8988T (cell line): ENCODE measurements around the gene TOM1L2.

Experiments
- DNase-seq: peaks from one replicate; pipeline ENCODE4 v3.0.0; 2011

Gene TOM1L2

GRCh38 chr17:17892731-17893130 is 79.5 kb downstream of the TOM1L2 start:
- DNase-seq, result no peak

- no peak for DNase-seq
These were observed 80.2 kb downstream of the TOM1L2 start for GRCh38 chr17:17892009-17892408.

- DNase-seq, result peak; percentile 76
These were observed 81.1 kb downstream of the TOM1L2 start for GRCh38 chr17:17890773-17891759.

- DNase-seq, result no peak
These were observed 82.3 kb downstream of the TOM1L2 start for GRCh38 chr17:17889922-17890321.

GRCh38 chr17:17888821-17889220 is 83.4 kb downstream of the TOM1L2 start:
- peak; percentile 39 for DNase-seq

GRCh38 chr17:17888371-17888770 is 83.8 kb downstream of the TOM1L2 start:
- DNase-seq, result no peak

- no peak for DNase-seq
These were observed 84.4 kb downstream of the TOM1L2 start for GRCh38 chr17:17887752-17888304.

GRCh38 chr17:17886726-17887125 is 85.5 kb downstream of the TOM1L2 start:
- DNase-seq, result no peak

- DNase-seq, result no peak
These were observed 86.0 kb downstream of the TOM1L2 start for GRCh38 chr17:17886226-17886625.

GRCh38 chr17:17884391-17885357 is 87.5 kb downstream of the TOM1L2 start:
- no peak for DNase-seq

GRCh38 chr17:17883801-17884200 is 88.4 kb downstream of the TOM1L2 start:
- DNase-seq, result no peak

- no peak for DNase-seq
These were observed 90.1 kb downstream of the TOM1L2 start for GRCh38 chr17:17882082-17882581.

- no peak for DNase-seq
These were observed 91.5 kb downstream of the TOM1L2 start for GRCh38 chr17:17880577-17881196.

- DNase-seq, result no peak
These were observed 94.5 kb downstream of the TOM1L2 start for GRCh38 chr17:17877529-17878358.

- DNase-seq, result no peak
These were observed 95.2 kb downstream of the TOM1L2 start for GRCh38 chr17:17876959-17877528.

GRCh38 chr17:17874478-17874877 is 97.7 kb downstream of the TOM1L2 start:
- DNase-seq, result no peak

- no peak for DNase-seq
These were observed 98.7 kb downstream of the TOM1L2 start for GRCh38 chr17:17873450-17873991.

GRCh38 chr17:17872547-17873345 is 99.5 kb downstream of the TOM1L2 start:
- no peak for DNase-seq

- no peak for DNase-seq
These were observed 100.3 kb downstream of the TOM1L2 start for GRCh38 chr17:17871913-17872312.

GRCh38 chr17:17870247-17870646 is 102.0 kb downstream of the TOM1L2 start:
- DNase-seq, result no peak
